Panc1 (cell line): ENCODE data around the gene SEMA4B. TPM values are rescaled to one million over a fixed set of nuclear protein-coding genes. Genes with fewer than 3 reads are reported as not detected.

Experiments
- ATAC-seq: fragments of 200-7000 bp; cut with Tn5 transposase; 2 replicates; pipeline ENCODE4 v1.9.1; 2020; ENCODE audit warnings: mild to moderate bottlenecking, moderate library complexity
- BruUV-seq: library from RNA; stranded (reverse); fragments of 400-500 nt; replicated peaks from 2 replicates; lab custom pipeline; 2021; lab: Mats Ljungman, UMichigan
- CTCF ChIA-PET: fragments of 300-600 bp; sonication (Branson Sonifier 250); formaldehyde crosslinking; loops from one replicate; lab custom pipeline; 2022; ENCODE audit warnings: antibody characterized with exemption; lab: Charles Lee
- POLR2A ChIA-PET: fragments of 300-600 bp; sonication (Branson Sonifier 250); formaldehyde crosslinking; loops from one replicate; lab custom pipeline; 2022; ENCODE audit warnings: antibody characterized with exemption; lab: Charles Lee
- DNase-seq: peaks from one replicate; pipeline ENCODE4 v3.0.0-alpha.2; 2010; ENCODE audit warnings: low read depth, low spot score
- H3K27ac ChIP-seq: 2 replicates; pipeline ENCODE4 v1.5.1; 2011; ENCODE audit warnings: mild to moderate bottlenecking, low read length, inconsistent platforms
- H3K27me3 ChIP-seq: fragments of 200-500 bp; sonication (Bioruptor generic); 2 replicates; pipeline ENCODE4 v1.6.0; 2014; ENCODE audit warnings: low read length, inconsistent platforms; ENCODE audit not compliant: control insufficient read depth, insufficient read depth
- H3K36me3 ChIP-seq: fragments of 200-500 bp; sonication (Bioruptor generic); 2 replicates; pipeline ENCODE4 v1.5.1; 2014; ENCODE audit warnings: inconsistent platforms, mild to moderate bottlenecking, low read length, moderate library complexity; ENCODE audit not compliant: control insufficient read depth, insufficient read depth
- H3K4me1 ChIP-seq: 2 replicates; pipeline ENCODE4 v1.5.1; 2011; ENCODE audit warnings: inconsistent platforms, mild to moderate bottlenecking, low read length, moderate library complexity; ENCODE audit not compliant: control insufficient read depth, insufficient read depth
- H3K4me3 ChIP-seq, 2 experiments: 2 replicates each; pipeline ENCODE4 v1.5.1; 2011 to 2012; ENCODE audit warnings: low read depth in 2 of 2, low read length in 2 of 2, mild to moderate bottlenecking in 2 of 2, inconsistent platforms in 1 of 2, moderate library complexity in 1 of 2
- H3K9me3 ChIP-seq: fragments of 200-500 bp; sonication (Bioruptor generic); 2 replicates; pipeline ENCODE4 v1.5.1; 2014; ENCODE audit warnings: low read depth, mild to moderate bottlenecking, inconsistent platforms, low read length, moderate library complexity; ENCODE audit not compliant: control insufficient read depth, insufficient read depth
- POLR2AphosphoS5 ChIP-seq: IDR thresholded peaks from 2 replicates; pipeline ENCODE4 v1.6.1; 2012; ENCODE audit warnings: mild to moderate bottlenecking, low read depth, low read length, moderate library complexity
- SIN3A ChIP-seq: IDR thresholded peaks from 2 replicates; pipeline ENCODE4 v1.6.1; 2012; ENCODE audit warnings: low read depth, mild to moderate bottlenecking, low read length, moderate library complexity, borderline replicate concordance; ENCODE audit not compliant: insufficient read depth
- TCF7L2 ChIP-seq: IDR thresholded peaks from 2 replicates; pipeline ENCODE4 v1.6.1; 2011; ENCODE audit warnings: mild to moderate bottlenecking, low read depth, low read length, inconsistent platforms
- in situ Hi-C: cut with HindIII; loops from 2 replicates; pipeline ENCODE4 v1.10.0; 2016; ENCODE audit warnings: low sequenced_read_pairs, low pct_unique_long_range_greater_than_20kb
- intact Hi-C: fragments of 100-400 bp; cut with micrococcal nuclease; formaldehyde crosslinking; loops from one replicate; pipeline ENCODE4 v1.10.0; 2022; ENCODE audit not compliant: unreplicated experiment
- total RNA-seq: library from RNA; stranded (reverse); gene quantifications from one replicate; pipeline ENCODE4 v1.2.1, GENCODE V29; 2021; ENCODE audit not compliant: unreplicated experiment
- TF ChIP-seq, protein P1 (sequence below): fragments of 450-650 bp; IDR thresholded peaks from 2 replicates; pipeline ENCODE4 v1.5.1; 2017; ENCODE audit warnings: mild to moderate bottlenecking
- TF ChIP-seq, protein P2 (sequence below), 2 experiments: IDR thresholded peaks; 2 replicates each; pipeline ENCODE4 v1.6.1; 2011 to 2012; ENCODE audit warnings: low read depth in 2 of 2, control low read depth in 1 of 2, low read length in 1 of 2, mild to moderate bottlenecking in 1 of 2, moderate library complexity in 1 of 2; ENCODE audit not compliant: insufficient read depth in 1 of 2

The SEMA4B gene
- total RNA-seq, 1 experiment from 2014 or later = 600 TPM

DNA sequence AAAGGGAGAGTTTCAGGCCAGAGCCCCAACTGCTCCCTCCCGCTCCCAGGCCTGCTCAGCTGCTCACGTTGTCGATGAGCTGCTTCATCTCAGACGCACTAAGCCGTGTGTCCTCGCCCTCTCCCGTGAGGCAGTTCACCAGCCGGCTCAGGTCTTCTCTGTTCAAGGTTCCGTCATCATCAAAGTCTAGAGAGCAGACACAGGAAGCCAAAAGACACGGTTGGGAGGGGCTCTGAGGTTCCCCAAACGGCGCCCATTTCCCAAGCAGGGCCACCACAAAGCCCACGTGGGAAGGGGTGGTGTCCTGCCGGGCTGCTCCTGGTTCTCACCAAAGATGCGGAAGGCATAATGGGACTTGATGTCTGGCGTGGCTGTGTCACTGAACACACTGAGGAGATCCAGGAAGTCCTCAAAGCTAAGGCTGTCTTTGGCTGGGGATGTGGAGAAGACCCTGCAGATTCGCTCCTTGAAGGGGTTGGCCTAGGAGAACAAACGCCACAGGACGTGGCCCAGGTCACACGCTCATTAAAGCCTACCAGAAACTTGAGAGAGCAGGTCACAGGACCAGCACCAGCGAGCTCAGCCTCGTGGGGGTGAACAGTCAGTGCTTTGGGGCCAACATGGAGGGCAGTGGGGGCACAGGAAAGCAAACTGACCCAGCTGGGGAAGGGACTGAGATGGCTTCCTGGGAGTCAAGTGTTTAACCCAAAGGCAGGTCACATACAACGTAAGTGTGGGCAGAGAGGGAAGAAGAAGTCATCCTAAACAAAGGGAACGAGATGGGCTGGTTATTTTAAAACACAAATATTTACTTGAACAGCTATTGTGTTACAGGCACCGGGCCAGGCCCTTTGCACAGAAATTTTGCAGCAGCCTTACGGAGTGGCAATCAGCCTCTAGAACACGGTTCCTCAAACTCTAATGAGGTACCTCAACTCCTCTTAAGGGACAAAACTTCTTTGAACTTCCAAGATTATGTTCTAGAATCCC is 30.2 kb downstream of the SEMA4B start:
- Histone ChIP-seq H3K27me3 (no peaks in the 10 kb centered on the region), H3K4me1 (peaks cover 65% of the 10 kb centered on the region), H3K36me3 (peaks cover 9% of the 10 kb centered on the region; the same call in 1 of the 2 replicates), H3K9me3 (no peaks in the 10 kb centered on the region), H3K27ac (peak overlapping the region; percentile 99), H3K4me3 (peak overlapping the region; percentile 75 to 85)
- ATAC-seq = peak; percentile 9
- TF ChIP-seq POLR2AphosphoS5 = peak; percentile 17
- TF ChIP-seq SIN3A = peak; percentile 56; the same call in 1 of the 2 replicates
- TF ChIP-seq, protein P1, sequence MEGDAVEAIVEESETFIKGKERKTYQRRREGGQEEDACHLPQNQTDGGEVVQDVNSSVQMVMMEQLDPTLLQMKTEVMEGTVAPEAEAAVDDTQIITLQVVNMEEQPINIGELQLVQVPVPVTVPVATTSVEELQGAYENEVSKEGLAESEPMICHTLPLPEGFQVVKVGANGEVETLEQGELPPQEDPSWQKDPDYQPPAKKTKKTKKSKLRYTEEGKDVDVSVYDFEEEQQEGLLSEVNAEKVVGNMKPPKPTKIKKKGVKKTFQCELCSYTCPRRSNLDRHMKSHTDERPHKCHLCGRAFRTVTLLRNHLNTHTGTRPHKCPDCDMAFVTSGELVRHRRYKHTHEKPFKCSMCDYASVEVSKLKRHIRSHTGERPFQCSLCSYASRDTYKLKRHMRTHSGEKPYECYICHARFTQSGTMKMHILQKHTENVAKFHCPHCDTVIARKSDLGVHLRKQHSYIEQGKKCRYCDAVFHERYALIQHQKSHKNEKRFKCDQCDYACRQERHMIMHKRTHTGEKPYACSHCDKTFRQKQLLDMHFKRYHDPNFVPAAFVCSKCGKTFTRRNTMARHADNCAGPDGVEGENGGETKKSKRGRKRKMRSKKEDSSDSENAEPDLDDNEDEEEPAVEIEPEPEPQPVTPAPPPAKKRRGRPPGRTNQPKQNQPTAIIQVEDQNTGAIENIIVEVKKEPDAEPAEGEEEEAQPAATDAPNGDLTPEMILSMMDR = no peak
- TF ChIP-seq, protein P2, sequence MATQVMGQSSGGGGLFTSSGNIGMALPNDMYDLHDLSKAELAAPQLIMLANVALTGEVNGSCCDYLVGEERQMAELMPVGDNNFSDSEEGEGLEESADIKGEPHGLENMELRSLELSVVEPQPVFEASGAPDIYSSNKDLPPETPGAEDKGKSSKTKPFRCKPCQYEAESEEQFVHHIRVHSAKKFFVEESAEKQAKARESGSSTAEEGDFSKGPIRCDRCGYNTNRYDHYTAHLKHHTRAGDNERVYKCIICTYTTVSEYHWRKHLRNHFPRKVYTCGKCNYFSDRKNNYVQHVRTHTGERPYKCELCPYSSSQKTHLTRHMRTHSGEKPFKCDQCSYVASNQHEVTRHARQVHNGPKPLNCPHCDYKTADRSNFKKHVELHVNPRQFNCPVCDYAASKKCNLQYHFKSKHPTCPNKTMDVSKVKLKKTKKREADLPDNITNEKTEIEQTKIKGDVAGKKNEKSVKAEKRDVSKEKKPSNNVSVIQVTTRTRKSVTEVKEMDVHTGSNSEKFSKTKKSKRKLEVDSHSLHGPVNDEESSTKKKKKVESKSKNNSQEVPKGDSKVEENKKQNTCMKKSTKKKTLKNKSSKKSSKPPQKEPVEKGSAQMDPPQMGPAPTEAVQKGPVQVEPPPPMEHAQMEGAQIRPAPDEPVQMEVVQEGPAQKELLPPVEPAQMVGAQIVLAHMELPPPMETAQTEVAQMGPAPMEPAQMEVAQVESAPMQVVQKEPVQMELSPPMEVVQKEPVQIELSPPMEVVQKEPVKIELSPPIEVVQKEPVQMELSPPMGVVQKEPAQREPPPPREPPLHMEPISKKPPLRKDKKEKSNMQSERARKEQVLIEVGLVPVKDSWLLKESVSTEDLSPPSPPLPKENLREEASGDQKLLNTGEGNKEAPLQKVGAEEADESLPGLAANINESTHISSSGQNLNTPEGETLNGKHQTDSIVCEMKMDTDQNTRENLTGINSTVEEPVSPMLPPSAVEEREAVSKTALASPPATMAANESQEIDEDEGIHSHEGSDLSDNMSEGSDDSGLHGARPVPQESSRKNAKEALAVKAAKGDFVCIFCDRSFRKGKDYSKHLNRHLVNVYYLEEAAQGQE (IDR thresholded peaks at IDR 0.05; ENCODE audit: insufficient read depth in 1 of 2, low read depth in 2 of 2, low read length in 1 of 2) = no peak
- no peak for TF ChIP-seq TCF7L2
- POLR2A ChIA-PET = interaction anchor here (0.6 to 1.3 kb wide), 3 partner anchors 18 to 1337 kb away, joined by 3 to 5 read pairs (median 3); partner anchors contain the start of gene TTLL13
- DNase-seq = no peak
- BruUV-seq = no TSS peak
- in situ Hi-C loops = no loop called here
- CTCF ChIA-PET = interaction anchor here (0.7 to 1.1 kb wide), 2 partner anchors 10 to 333 kb away, joined by 3 read pairs; no protein-coding TSS in a partner anchor
- intact Hi-C loops = no loop called here

DNA sequence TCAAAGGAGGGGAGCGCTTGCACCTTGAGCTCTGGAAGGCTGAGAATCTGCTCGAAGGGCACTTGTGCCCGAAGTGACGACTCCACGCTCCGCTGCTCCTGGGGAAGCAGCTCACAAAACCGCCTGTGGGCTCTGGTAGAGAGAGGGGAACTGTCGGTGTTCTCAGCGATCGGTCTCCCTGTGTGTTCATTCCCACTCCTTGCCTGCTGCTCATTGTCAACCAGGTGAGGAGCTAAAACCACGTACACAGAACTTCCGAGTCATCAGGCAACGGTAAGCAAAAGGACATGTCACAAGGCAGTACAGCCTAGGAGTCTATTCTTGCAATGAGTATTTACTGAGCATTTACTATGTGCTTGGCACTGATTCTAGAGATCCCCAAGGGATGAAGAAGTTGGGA is 31.1 kb downstream of the SEMA4B start:
- ChIA-PET POLR2A (interaction anchor here (0.7 to 1.9 kb wide), 3 partner anchors 16 to 983 kb away, joined by 3 to 8 read pairs (median 3); partner anchors contain the start of gene TTLL13), CTCF (interaction anchor here (0.6 to 1.3 kb wide), 3 partner anchors 56 to 292 kb away, joined by 3 to 5 read pairs (median 4); no protein-coding TSS in a partner anchor)
- H3K4me1 ChIP-seq = peaks cover 56% of the 10 kb centered on the region
- ATAC-seq (no peak), DNase-seq (no peak)
- TF ChIP-seq SIN3A (peak; percentile 84; the same call in 1 of the 2 replicates), TCF7L2 (no peak), POLR2AphosphoS5 (peak; percentile 67)
- TF ChIP-seq, protein P2 (IDR thresholded peaks at IDR 0.05; ENCODE audit: insufficient read depth in 1 of 2, low read depth in 2 of 2, low read length in 1 of 2) = no peak
- TF ChIP-seq, protein P1 = no peak
- H3K36me3 ChIP-seq = peaks cover 5% of the 10 kb centered on the region; the same call in 1 of the 2 replicates
- H3K27ac ChIP-seq = peak overlapping the region; percentile 99
- BruUV-seq = no TSS peak
- H3K9me3 ChIP-seq = no peaks in the 10 kb centered on the region
- intact Hi-C loops = no loop called here
- H3K27me3 ChIP-seq = no peaks in the 10 kb centered on the region
- peak overlapping the region; percentile 75 to 85 for H3K4me3 ChIP-seq
- in situ Hi-C loops = no loop called here
